ENCODE measurements around the gene EPPIN.

EPPIN gene

GRCh38 chr20:45564760-45565276 is 17.6 kb upstream of the EPPIN start:
- CTCF ChIA-PET, result no interaction called here
- DNase-seq (ENCODE audit: extremely low spot score), result no peak
- TF ChIP-seq SP1 (IDR thresholded peaks at IDR 0.05) (no peak), HDGF (IDR thresholded peaks at IDR 0.05; ENCODE audit: borderline replicate concordance) (no peak), ELF4 (IDR thresholded peaks at IDR 0.05) (no peak), BHLHE40 (IDR thresholded peaks at IDR 0.05; ENCODE audit: borderline replicate concordance) (no peak), SUZ12 (IDR thresholded peaks at IDR 0.05) (no peak), L3MBTL2 (conservative IDR thresholded peaks at IDR 0.05) (no peak)
- POLR2A ChIA-PET, result no interaction called here

DNA sequence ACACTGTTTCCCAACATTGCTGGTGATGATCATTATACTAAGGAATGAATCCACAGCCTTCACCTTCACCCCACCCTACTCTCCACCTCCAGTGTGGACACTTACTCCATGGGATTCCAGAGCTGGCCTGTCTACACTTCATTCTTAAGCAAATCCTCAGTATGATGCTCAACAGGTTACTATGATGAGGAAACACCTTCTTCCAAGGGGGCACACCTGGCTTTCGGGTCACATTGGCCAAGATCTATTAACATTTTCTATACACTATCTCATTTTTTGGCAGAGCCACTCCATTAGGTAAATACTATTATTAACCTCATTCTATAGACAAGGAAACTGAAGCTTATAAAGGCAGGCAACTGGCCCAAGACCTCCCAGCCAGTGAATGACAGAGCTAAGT is 8.0 kb upstream of the EPPIN start:
- POLR2A ChIA-PET, result no interaction called here
- CTCF ChIA-PET, result no interaction called here
- DNase-seq (ENCODE audit: extremely low spot score), result no peak
- TF ChIP-seq ELF4 (IDR thresholded peaks at IDR 0.05) (no peak), SP1 (IDR thresholded peaks at IDR 0.05) (no peak), LEF1 (IDR thresholded peaks at IDR 0.05; ENCODE audit: borderline replicate concordance) (no peak), NFRKB (IDR thresholded peaks at IDR 0.05) (no peak), CTBP1 (IDR thresholded peaks at IDR 0.05; ENCODE audit: borderline replicate concordance) (no peak), ZNF384 (IDR thresholded peaks at IDR 0.05) (no peak), HDGF (IDR thresholded peaks at IDR 0.05; ENCODE audit: borderline replicate concordance) (no peak), FOXK2 (IDR thresholded peaks at IDR 0.05) (no peak), BHLHE40 (IDR thresholded peaks at IDR 0.05; ENCODE audit: borderline replicate concordance) (no peak), SUZ12 (IDR thresholded peaks at IDR 0.05) (no peak), L3MBTL2 (conservative IDR thresholded peaks at IDR 0.05) (no peak), FOXM1 (IDR thresholded peaks at IDR 0.05; ENCODE audit: borderline replicate concordance) (no peak), TARDBP (IDR thresholded peaks at IDR 0.05) (no peak), FOXA1 (IDR thresholded peaks at IDR 0.05) (no peak)

- POLR2A ChIA-PET, result no interaction called here
Measured at GRCh38 chr20:45552456-45552855, 5.3 kb upstream of the EPPIN start.

DNA sequence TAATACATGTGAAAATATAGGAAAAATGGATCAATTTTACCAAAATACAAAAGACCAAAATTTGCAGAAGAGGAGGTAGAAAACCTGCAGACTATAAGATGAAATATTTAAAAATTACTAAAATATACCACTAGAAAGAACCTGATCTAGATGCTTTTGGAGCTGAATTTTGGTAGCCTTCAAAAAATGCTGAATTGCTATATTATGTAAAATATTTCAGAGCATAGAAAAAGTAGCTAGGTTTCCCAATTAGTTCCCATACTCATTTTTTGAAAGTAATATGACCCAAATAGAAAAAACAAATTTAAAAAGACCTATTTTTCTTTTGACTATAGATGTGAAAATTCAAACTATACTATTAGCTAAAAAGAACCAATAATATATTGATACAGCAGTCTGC is 3.6 kb upstream of the EPPIN start:
- no peak for TF ChIP-seq CTBP1 (IDR thresholded peaks at IDR 0.05; ENCODE audit: borderline replicate concordance)
- TF ChIP-seq FOXK2 (IDR thresholded peaks at IDR 0.05), result no peak
- no peak for DNase-seq (ENCODE audit: extremely low spot score)
- ChIA-PET POLR2A (no interaction called here), CTCF (no interaction called here)

More at GRCh38 chr20:45552456-45552855, 5.3 kb upstream of the EPPIN start:
- no peak for DNase-seq (ENCODE audit: extremely low spot score)
- no peak for TF ChIP-seq TARDBP (IDR thresholded peaks at IDR 0.05)
- TF ChIP-seq L3MBTL2 (conservative IDR thresholded peaks at IDR 0.05), result no peak
- no peak for TF ChIP-seq CTBP1 (IDR thresholded peaks at IDR 0.05; ENCODE audit: borderline replicate concordance)
- TF ChIP-seq FOXA1 (IDR thresholded peaks at IDR 0.05), result no peak
- no peak for TF ChIP-seq SUZ12 (IDR thresholded peaks at IDR 0.05)
- TF ChIP-seq FOXM1 (IDR thresholded peaks at IDR 0.05; ENCODE audit: borderline replicate concordance), result no peak
- TF ChIP-seq BHLHE40 (IDR thresholded peaks at IDR 0.05; ENCODE audit: borderline replicate concordance), result no peak
- no peak for TF ChIP-seq SP1 (IDR thresholded peaks at IDR 0.05)
- TF ChIP-seq LEF1 (IDR thresholded peaks at IDR 0.05; ENCODE audit: borderline replicate concordance), result no peak
- TF ChIP-seq, protein P1, sequence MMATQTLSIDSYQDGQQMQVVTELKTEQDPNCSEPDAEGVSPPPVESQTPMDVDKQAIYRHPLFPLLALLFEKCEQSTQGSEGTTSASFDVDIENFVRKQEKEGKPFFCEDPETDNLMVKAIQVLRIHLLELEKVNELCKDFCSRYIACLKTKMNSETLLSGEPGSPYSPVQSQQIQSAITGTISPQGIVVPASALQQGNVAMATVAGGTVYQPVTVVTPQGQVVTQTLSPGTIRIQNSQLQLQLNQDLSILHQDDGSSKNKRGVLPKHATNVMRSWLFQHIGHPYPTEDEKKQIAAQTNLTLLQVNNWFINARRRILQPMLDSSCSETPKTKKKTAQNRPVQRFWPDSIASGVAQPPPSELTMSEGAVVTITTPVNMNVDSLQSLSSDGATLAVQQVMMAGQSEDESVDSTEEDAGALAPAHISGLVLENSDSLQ (IDR thresholded peaks at IDR 0.05), result no peak
- no peak for TF ChIP-seq FOXK2 (IDR thresholded peaks at IDR 0.05)
- no peak for TF ChIP-seq ELF4 (IDR thresholded peaks at IDR 0.05)
- no peak for TF ChIP-seq NFRKB (IDR thresholded peaks at IDR 0.05)
- TF ChIP-seq ZNF384 (IDR thresholded peaks at IDR 0.05), result no peak
- TF ChIP-seq HDGF (IDR thresholded peaks at IDR 0.05; ENCODE audit: borderline replicate concordance), result no peak
- TF ChIP-seq ARNT (IDR thresholded peaks at IDR 0.05), result no peak
- CTCF ChIA-PET, result no interaction called here

- ChIA-PET POLR2A (no interaction called here), CTCF (interaction anchor here (0.6 to 1.7 kb wide), 2 partner anchors 44 to 223 kb away, joined by 4 to 5 read pairs; no protein-coding TSS in a partner anchor)
- DNase-seq (ENCODE audit: extremely low spot score), result no peak
- no peak for TF ChIP-seq TARDBP (IDR thresholded peaks at IDR 0.05)
- no peak for TF ChIP-seq FOXA1 (IDR thresholded peaks at IDR 0.05)
- TF ChIP-seq HDGF (IDR thresholded peaks at IDR 0.05; ENCODE audit: borderline replicate concordance), result no peak
- no peak for TF ChIP-seq ZNF384 (IDR thresholded peaks at IDR 0.05)
- no peak for TF ChIP-seq FOXK2 (IDR thresholded peaks at IDR 0.05)
- TF ChIP-seq ELF4 (IDR thresholded peaks at IDR 0.05), result no peak
- no peak for TF ChIP-seq BHLHE40 (IDR thresholded peaks at IDR 0.05; ENCODE audit: borderline replicate concordance)
- TF ChIP-seq FOXM1 (IDR thresholded peaks at IDR 0.05; ENCODE audit: borderline replicate concordance), result no peak
- no peak for TF ChIP-seq SUZ12 (IDR thresholded peaks at IDR 0.05)
- TF ChIP-seq, protein P1 (IDR thresholded peaks at IDR 0.05), result no peak
- TF ChIP-seq L3MBTL2 (conservative IDR thresholded peaks at IDR 0.05), result no peak
- TF ChIP-seq LEF1 (IDR thresholded peaks at IDR 0.05; ENCODE audit: borderline replicate concordance), result no peak
- no peak for TF ChIP-seq NFRKB (IDR thresholded peaks at IDR 0.05)
- no peak for TF ChIP-seq ARNT (IDR thresholded peaks at IDR 0.05)
- TF ChIP-seq CTBP1 (IDR thresholded peaks at IDR 0.05; ENCODE audit: borderline replicate concordance), result no peak
- TF ChIP-seq SP1 (IDR thresholded peaks at IDR 0.05), result no peak
Measured at GRCh38 chr20:45548410-45548809, 1.2 kb upstream of the EPPIN start.

GRCh38 chr20:45545754-45546453 is 1.3 kb downstream of the EPPIN start:
- peak; percentile 39 for DNase-seq (ENCODE audit: extremely low spot score)
- POLR2A ChIA-PET, result no interaction called here

More at GRCh38 chr20:45545754-45546453, 1.3 kb downstream of the EPPIN start:
- CTCF ChIA-PET, result interaction anchor here (0.7 to 1.3 kb wide), 3 partner anchors 126 to 229 kb away, joined by 3 to 10 read pairs (median 3); no protein-coding TSS in a partner anchor
- TF ChIP-seq SP1 (IDR thresholded peaks at IDR 0.05) (no peak), ELF4 (IDR thresholded peaks at IDR 0.05) (no peak), NFRKB (IDR thresholded peaks at IDR 0.05) (no peak), LEF1 (IDR thresholded peaks at IDR 0.05; ENCODE audit: borderline replicate concordance) (no peak), ARNT (IDR thresholded peaks at IDR 0.05) (no peak), FOXK2 (IDR thresholded peaks at IDR 0.05) (no peak), SUZ12 (IDR thresholded peaks at IDR 0.05) (no peak), FOXM1 (IDR thresholded peaks at IDR 0.05; ENCODE audit: borderline replicate concordance) (no peak), ZNF384 (IDR thresholded peaks at IDR 0.05) (no peak), HDGF (IDR thresholded peaks at IDR 0.05; ENCODE audit: borderline replicate concordance) (no peak), CTBP1 (IDR thresholded peaks at IDR 0.05; ENCODE audit: borderline replicate concordance) (no peak)
- TF ChIP-seq, protein P1 (IDR thresholded peaks at IDR 0.05), result no peak

Data from HEK293T (cell line).